Measurements from ENCODE around the gene MAN1B1.

DNA sequence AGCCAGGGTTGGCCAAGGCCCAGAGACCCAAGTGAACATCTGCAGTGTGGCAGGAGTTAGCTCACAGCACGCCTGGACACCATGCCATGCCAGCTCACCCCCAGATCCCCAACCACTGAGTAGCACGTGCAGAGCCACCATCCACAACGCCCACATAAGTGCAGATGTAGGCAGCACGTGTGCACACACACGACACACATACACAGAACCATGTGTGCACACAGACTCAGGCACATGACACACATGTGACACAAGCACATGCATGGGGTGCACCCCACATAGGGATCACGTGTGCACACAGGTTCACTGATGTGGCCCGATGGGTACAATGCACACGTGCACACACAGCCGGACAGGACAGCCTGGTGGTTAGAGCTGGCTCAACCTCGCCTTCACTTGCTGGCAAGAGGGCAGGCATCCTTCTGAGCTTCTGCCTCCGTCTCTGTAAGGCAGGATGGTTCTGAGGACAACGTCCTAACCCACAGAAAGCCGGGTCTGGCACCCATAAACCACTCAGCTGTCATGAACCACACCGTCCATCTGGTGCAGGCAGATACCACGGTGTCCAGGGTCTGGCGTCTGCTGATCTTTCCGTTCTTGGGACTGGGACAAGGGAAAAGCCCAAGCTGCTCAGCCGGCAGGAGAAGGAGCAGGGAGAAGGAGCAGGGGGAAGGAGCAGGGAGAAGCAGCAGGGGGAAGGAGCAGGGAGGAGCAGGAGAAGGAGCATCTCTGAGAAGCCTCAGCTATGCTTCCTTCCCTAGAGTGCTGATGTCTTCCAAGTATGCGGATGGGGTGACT is 71.0 kb downstream of the MAN1B1 start:
- TF ChIP-seq, protein P1, sequence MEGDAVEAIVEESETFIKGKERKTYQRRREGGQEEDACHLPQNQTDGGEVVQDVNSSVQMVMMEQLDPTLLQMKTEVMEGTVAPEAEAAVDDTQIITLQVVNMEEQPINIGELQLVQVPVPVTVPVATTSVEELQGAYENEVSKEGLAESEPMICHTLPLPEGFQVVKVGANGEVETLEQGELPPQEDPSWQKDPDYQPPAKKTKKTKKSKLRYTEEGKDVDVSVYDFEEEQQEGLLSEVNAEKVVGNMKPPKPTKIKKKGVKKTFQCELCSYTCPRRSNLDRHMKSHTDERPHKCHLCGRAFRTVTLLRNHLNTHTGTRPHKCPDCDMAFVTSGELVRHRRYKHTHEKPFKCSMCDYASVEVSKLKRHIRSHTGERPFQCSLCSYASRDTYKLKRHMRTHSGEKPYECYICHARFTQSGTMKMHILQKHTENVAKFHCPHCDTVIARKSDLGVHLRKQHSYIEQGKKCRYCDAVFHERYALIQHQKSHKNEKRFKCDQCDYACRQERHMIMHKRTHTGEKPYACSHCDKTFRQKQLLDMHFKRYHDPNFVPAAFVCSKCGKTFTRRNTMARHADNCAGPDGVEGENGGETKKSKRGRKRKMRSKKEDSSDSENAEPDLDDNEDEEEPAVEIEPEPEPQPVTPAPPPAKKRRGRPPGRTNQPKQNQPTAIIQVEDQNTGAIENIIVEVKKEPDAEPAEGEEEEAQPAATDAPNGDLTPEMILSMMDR (IDR thresholded peaks at IDR 0.05): no peak
- TF ChIP-seq, protein P2, sequence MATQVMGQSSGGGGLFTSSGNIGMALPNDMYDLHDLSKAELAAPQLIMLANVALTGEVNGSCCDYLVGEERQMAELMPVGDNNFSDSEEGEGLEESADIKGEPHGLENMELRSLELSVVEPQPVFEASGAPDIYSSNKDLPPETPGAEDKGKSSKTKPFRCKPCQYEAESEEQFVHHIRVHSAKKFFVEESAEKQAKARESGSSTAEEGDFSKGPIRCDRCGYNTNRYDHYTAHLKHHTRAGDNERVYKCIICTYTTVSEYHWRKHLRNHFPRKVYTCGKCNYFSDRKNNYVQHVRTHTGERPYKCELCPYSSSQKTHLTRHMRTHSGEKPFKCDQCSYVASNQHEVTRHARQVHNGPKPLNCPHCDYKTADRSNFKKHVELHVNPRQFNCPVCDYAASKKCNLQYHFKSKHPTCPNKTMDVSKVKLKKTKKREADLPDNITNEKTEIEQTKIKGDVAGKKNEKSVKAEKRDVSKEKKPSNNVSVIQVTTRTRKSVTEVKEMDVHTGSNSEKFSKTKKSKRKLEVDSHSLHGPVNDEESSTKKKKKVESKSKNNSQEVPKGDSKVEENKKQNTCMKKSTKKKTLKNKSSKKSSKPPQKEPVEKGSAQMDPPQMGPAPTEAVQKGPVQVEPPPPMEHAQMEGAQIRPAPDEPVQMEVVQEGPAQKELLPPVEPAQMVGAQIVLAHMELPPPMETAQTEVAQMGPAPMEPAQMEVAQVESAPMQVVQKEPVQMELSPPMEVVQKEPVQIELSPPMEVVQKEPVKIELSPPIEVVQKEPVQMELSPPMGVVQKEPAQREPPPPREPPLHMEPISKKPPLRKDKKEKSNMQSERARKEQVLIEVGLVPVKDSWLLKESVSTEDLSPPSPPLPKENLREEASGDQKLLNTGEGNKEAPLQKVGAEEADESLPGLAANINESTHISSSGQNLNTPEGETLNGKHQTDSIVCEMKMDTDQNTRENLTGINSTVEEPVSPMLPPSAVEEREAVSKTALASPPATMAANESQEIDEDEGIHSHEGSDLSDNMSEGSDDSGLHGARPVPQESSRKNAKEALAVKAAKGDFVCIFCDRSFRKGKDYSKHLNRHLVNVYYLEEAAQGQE (IDR thresholded peaks at IDR 0.05; ENCODE audit: insufficient read depth in 1 of 2, low read depth in 2 of 2, low read length in 1 of 2): no peak
- TF ChIP-seq TCF7L2 (IDR thresholded peaks at IDR 0.05; ENCODE audit: low read depth, low read length): no peak
